ENCODE measurements around the gene BCAR3. TPM values are rescaled to one million over a fixed set of nuclear protein-coding genes. Genes with fewer than 3 reads are reported as not detected.

Gene BCAR3
- total RNA-seq, 1 experiment from 2014 or later: 15.6 TPM

DNA sequence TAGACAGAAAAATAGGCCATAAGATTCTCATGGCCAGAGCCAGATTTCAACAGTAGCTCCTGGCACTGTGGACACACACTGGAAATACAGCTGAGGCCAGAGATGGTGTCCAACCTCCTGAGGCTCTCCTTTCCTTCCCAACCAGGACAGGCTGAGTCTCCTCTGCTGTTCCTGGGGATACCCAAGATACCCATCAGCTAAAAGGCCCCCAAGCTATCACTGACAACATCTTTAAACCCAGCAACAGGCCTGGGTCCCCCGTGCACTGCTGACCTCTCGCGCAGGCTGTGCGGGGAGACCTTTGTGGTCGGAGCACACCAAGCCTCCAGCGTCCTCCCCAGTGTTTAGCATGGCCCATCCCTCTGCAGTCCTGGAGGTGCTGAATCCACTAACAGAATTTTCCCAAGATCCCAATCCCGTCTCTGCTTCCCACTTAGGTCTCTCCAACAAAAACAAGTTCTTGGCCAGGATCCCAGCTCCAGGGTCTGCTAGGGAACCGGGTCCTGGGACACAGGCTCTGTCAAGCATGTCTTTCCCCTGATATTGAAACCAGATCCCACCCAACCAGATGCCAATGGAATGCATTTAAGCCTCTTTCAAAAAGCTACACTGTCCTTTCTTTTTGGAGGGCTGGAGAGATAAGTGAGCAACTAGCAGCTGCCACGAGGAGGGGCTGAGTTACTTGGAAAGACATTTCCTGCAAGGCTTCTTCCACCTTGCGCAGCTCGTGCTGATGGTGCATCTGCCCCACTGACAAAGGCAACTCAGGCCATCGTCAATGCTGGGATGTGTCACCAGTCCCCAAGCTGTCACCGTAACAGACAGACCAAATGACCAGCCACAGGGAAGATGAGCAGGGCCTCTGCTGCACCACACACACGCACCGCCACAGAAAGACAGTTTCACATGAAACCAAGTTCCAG, 73.2 kb downstream of the BCAR3 start:
- Mint-ChIP-seq H3K4me1 (ENCODE audit: low read depth, unreplicated experiment) (peaks cover 57% of the 10 kb centered on the region), H3K27me3 (ENCODE audit: unreplicated experiment) (no peaks in the 10 kb centered on the region), H3K27ac (ENCODE audit: unreplicated experiment) (no peak overlapping the region), H3K36me3 (ENCODE audit: insufficient read depth, unreplicated experiment) (peaks cover 14% of the 10 kb centered on the region), H3K4me3 (ENCODE audit: low read depth, unreplicated experiment) (no peak overlapping the region), H3K9me3 (ENCODE audit: low read depth, unreplicated experiment) (no peaks in the 10 kb centered on the region)
- intact Hi-C loops (cut with micrococcal nuclease; ENCODE audit: unreplicated experiment): no loop called here
- CTCF ChIA-PET: no interaction called here
- no peak for DNase-seq
- BruUV-seq (replicated peaks): no TSS peak
- TF ChIP-seq, protein P1, sequence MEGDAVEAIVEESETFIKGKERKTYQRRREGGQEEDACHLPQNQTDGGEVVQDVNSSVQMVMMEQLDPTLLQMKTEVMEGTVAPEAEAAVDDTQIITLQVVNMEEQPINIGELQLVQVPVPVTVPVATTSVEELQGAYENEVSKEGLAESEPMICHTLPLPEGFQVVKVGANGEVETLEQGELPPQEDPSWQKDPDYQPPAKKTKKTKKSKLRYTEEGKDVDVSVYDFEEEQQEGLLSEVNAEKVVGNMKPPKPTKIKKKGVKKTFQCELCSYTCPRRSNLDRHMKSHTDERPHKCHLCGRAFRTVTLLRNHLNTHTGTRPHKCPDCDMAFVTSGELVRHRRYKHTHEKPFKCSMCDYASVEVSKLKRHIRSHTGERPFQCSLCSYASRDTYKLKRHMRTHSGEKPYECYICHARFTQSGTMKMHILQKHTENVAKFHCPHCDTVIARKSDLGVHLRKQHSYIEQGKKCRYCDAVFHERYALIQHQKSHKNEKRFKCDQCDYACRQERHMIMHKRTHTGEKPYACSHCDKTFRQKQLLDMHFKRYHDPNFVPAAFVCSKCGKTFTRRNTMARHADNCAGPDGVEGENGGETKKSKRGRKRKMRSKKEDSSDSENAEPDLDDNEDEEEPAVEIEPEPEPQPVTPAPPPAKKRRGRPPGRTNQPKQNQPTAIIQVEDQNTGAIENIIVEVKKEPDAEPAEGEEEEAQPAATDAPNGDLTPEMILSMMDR (IDR thresholded peaks at IDR 0.05; ENCODE audit: unreplicated experiment): no peak

DNA sequence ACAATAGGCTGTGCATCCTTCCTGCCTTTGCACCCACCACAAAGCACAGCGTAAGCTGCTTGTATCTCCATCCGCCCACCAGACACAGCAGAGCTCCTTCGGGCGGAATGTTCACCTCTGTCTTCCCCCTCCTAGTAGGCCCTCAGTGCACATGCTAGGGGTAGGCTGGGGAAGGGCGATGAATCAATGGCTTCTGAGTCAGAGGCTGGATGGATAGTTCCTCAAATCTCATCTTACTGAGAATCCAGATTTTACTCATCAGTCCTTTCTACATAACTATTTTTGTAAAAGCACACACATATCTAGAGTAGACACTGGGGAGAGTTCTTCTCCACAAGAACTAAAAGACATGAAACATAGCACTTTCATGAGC, 73.8 kb downstream of the BCAR3 start:
- CTCF ChIA-PET: interaction anchor here (0.7 kb wide), 1 partner anchor 161 kb away, joined by 3 read pairs; no protein-coding TSS in a partner anchor
- H3K27ac Mint-ChIP-seq (ENCODE audit: unreplicated experiment): no peak overlapping the region

DNA sequence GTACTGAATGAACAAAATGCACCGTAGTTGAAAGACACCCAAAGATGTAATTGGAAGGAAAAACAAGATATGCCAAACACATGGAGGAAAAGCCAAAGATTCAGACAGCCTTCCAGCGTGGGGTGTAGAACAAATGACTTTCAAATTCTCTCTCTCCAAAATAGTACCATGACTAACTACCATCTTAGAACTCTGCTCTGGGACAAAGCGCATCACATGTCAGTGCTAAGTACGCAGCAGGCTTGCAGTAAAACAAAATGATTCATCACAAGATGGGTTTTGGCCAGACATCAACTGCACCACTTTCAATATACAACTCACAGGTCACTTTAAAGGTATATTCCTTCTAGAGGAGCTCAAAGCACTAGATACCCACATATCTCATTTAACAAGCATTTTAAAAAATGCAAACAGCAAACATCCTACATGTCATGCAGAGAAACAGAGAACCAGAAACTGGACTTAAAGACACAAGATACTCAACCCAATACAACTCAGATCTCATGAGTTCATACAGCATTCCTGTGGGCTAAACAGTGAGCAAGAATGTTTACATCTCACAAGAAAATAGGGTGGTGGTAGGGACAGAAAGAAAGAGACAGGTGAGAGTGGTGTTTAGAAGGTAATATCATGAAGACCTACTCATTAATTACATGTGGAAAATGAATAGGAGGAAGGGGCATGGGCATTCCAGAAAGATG, 75.7 kb downstream of the BCAR3 start:
- no TSS peak for BruUV-seq (replicated peaks)
- CTCF ChIA-PET: no interaction called here
- intact Hi-C loops (cut with micrococcal nuclease; ENCODE audit: unreplicated experiment): no loop called here
- Mint-ChIP-seq H3K36me3 (ENCODE audit: insufficient read depth, unreplicated experiment) (peaks cover 8% of the 10 kb centered on the region), H3K27me3 (ENCODE audit: unreplicated experiment) (no peaks in the 10 kb centered on the region), H3K4me3 (ENCODE audit: low read depth, unreplicated experiment) (no peak overlapping the region), H3K27ac (ENCODE audit: unreplicated experiment) (no peak overlapping the region), H3K9me3 (ENCODE audit: low read depth, unreplicated experiment) (no peaks in the 10 kb centered on the region), H3K4me1 (ENCODE audit: low read depth, unreplicated experiment) (peaks cover 49% of the 10 kb centered on the region)
- no peak for DNase-seq
- TF ChIP-seq, protein P1 (IDR thresholded peaks at IDR 0.05; ENCODE audit: unreplicated experiment): no peak

More for the DNA sequence above, 73.8 kb downstream of the BCAR3 start:
- H3K27me3 Mint-ChIP-seq (ENCODE audit: unreplicated experiment): no peaks in the 10 kb centered on the region
- H3K9me3 Mint-ChIP-seq (ENCODE audit: low read depth, unreplicated experiment): no peaks in the 10 kb centered on the region
- intact Hi-C loops (cut with micrococcal nuclease; ENCODE audit: unreplicated experiment): no loop called here
- H3K4me1 Mint-ChIP-seq (ENCODE audit: low read depth, unreplicated experiment): peaks cover 50% of the 10 kb centered on the region
- TF ChIP-seq, protein P1 (IDR thresholded peaks at IDR 0.05; ENCODE audit: unreplicated experiment): no peak
- BruUV-seq (replicated peaks): no TSS peak
- no peak for DNase-seq
- H3K4me3 Mint-ChIP-seq (ENCODE audit: low read depth, unreplicated experiment): no peak overlapping the region
- peaks cover 8% of the 10 kb centered on the region for H3K36me3 Mint-ChIP-seq (ENCODE audit: insufficient read depth, unreplicated experiment)

DNA sequence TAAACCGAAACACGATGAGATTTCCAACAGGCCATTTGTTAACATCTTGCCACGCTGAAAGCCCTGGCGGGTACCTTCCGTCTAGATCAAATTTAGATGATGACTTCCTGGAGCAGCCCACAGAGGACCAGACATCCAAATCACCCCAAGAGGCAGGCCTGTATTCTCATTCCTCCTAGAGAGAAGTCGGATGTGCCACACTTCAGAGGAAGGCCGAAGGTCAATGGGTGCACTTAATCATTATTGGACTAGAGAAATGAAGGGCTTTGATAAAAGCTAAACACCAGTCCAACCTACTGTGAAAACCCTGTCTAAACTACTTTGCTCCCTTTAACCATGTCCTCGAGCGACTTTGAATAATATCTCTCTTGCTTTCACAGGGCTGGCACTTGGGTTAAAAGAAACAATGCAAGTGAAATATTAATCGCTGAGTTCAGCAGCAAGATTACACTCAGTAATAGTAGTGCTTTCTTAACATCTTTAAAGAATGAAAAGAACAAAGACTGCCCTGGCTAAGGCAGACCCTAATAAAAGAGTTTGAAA, 76.5 kb downstream of the BCAR3 start:
- intact Hi-C loops (cut with micrococcal nuclease; ENCODE audit: unreplicated experiment): no loop called here
- Mint-ChIP-seq H3K36me3 (ENCODE audit: insufficient read depth, unreplicated experiment) (peaks cover 8% of the 10 kb centered on the region), H3K27ac (ENCODE audit: unreplicated experiment) (no peak overlapping the region), H3K27me3 (ENCODE audit: unreplicated experiment) (no peaks in the 10 kb centered on the region), H3K9me3 (ENCODE audit: low read depth, unreplicated experiment) (no peaks in the 10 kb centered on the region), H3K4me3 (ENCODE audit: low read depth, unreplicated experiment) (no peak overlapping the region), H3K4me1 (ENCODE audit: low read depth, unreplicated experiment) (peaks cover 51% of the 10 kb centered on the region)
- CTCF ChIA-PET: no interaction called here
- no TSS peak for BruUV-seq (replicated peaks)
- no peak for DNase-seq
- TF ChIP-seq, protein P1 (IDR thresholded peaks at IDR 0.05; ENCODE audit: unreplicated experiment): no peak
